Measurements from ENCODE around the gene POTEC.
"Not testable (repeated sequence)": the region's sequence is repeated elsewhere in the genome, so short reads cannot be mapped to it uniquely, and the experiment has no call there.

The POTEC gene

DNA sequence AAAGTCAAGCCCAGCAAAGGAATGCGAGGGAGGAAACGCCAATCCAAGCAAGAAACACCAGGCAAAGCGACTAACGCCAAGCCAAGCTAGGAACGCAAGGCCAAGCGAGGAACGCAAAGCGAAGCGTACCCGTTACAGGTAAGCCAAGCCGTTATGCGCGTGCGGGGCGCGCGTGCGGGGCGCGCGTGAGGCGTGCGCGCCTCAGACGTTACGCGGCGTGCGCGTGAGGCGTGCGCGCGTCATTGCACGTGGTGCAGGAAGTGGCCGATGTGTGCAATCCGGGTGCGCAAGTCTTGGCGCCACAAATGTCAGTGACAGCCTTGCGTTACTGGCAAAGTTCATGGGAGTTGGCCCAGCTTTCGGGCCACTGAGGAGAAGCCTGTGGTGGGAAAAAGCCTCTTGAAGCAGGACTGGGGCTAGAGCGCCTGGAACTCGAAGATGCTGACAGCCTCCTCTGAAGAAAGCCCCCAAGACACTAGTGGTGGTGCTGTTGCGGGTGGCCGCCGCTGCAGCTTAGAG lies at the start of gene POTEC:
Gene POTEC (minus strand): TSS at position 155 of the 519 bp plus-strand sequence. CDS start 454 bp downstream, outside the sequence.
- not testable (repeated sequence) for DNase-seq (ENCODE audit: low spot score)

DNA sequence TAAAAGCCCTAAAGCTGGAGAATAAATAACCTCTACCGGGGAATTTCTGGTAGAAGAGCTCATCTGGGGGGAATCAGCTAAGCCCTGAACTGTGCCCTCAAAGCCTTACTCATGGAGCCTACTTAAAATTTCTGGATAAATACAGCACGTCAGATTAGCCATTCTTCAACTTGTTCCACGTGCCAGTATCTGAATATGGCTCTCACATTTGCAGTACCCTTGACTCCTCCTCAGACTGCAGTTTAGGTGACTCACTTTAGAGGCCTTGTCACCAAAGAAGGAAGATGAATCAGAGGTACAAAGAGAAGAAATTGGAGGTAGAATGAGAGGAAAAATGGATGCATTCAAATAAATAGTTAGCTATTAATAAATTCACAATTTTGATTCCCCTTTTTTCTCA lies 34.6 kb upstream of the POTEC start:
- TF ChIP-seq, protein P1, sequence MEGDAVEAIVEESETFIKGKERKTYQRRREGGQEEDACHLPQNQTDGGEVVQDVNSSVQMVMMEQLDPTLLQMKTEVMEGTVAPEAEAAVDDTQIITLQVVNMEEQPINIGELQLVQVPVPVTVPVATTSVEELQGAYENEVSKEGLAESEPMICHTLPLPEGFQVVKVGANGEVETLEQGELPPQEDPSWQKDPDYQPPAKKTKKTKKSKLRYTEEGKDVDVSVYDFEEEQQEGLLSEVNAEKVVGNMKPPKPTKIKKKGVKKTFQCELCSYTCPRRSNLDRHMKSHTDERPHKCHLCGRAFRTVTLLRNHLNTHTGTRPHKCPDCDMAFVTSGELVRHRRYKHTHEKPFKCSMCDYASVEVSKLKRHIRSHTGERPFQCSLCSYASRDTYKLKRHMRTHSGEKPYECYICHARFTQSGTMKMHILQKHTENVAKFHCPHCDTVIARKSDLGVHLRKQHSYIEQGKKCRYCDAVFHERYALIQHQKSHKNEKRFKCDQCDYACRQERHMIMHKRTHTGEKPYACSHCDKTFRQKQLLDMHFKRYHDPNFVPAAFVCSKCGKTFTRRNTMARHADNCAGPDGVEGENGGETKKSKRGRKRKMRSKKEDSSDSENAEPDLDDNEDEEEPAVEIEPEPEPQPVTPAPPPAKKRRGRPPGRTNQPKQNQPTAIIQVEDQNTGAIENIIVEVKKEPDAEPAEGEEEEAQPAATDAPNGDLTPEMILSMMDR (IDR thresholded peaks at IDR 0.05; ENCODE audit: extremely low read depth, missing control alignments), result no peak
- no peak for DNase-seq (ENCODE audit: low spot score)

DNA sequence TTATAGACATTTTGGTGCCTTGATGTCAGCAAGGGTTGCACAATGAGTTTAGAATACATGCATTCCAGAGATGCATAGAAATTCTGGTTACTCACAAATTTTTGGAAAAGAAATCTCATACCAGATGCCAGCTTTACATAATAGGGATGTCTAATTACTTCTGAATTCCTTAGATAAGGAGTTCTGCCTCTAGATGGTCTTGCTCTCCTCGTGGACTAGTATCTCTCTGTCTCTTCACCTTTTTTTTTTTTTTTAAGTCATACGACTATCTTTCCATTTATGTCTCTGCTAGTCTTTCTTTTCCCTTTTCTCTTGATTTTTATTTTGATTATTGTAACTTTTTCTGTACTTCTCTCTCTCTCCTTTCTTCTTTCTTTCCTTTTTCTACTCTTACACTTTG lies 16.1 kb upstream of the POTEC start:
- not testable (repeated sequence) for DNase-seq (ENCODE audit: low spot score)

DNA sequence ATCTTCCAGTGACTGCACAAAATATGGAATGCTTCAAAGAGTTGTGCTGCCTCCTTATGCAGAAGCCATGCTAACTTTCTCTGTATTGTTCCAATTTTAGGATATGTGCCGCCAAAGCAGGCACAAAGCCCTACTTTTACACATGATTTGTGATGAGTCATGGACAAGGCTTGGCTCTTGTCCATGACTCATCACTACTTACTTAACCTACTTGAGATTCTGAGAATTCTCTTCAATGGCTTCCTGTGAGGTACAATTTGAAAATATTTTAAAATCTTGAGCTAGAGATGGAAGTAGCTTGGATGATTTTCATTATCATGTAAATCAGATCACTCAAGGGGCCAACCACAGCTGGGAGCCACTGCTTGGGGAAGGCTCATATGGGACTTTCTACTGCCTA lies 11.7 kb downstream of the POTEC start:
- DNase-seq (ENCODE audit: low spot score), result not testable (repeated sequence)

DNA sequence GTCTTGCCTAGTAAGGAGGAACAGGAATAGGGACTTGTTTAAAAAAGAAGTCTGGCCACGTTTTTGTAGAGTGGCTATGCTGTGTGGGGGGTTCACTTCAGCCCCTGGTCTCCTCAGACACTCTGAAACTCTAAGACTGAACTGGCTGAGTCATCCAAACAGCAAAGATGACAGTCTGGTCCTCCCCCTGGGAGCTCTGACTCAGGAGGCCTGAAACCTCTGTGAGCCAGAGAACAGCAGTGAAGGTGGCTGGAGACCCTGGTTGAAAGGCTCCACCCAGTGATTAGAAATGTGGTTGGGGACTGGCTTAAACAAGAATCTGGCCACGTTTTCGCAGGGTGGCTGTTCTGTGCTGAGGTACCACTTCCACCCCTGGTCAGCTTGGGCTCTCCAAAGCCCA lies 32.7 kb downstream of the POTEC start:
- DNase-seq (ENCODE audit: low spot score), result not testable (repeated sequence)

DNA sequence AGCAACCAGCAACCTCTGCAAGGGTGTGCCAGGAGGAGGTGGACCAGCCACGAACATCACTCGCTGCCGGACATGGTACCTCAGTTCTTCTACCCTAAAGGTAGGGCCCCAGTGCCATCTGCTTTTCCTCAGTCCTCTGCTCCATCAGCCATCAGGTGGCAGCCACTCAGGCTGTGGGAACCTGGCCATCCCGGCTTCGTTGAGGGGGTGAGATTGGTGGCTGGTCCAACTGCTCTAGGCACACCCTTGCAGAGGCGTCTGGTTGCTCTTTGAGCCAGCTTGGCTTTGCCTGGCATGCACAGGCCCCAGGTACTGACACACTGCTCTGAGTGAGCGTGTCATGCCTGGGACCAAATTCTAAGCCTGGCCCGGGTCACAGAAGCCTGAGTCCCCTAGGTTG lies 39.7 kb downstream of the POTEC start:
- DNase-seq (ENCODE audit: low spot score), result not testable (repeated sequence)

DNA sequence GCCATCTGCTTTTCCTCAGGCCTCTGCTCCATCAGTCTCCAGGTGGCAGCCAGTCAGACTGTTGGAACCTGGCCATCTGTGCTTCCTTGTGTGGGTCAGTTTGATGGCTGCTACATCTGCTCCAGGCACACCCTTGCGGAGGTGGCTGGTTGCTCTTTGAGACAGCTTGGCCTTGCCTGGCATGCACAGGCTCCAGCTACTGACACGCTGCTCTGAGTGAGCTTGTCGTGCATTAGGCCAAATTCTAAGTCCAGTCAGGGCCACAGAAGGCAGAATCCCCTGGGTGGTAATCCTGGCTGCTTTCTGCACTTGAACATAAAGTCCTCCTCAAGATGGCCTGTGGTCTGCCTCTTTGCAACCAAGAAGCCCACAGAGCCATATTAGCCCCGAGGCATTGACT lies 41.5 kb downstream of the POTEC start:
- not testable (repeated sequence) for DNase-seq (ENCODE audit: low spot score)

DNA sequence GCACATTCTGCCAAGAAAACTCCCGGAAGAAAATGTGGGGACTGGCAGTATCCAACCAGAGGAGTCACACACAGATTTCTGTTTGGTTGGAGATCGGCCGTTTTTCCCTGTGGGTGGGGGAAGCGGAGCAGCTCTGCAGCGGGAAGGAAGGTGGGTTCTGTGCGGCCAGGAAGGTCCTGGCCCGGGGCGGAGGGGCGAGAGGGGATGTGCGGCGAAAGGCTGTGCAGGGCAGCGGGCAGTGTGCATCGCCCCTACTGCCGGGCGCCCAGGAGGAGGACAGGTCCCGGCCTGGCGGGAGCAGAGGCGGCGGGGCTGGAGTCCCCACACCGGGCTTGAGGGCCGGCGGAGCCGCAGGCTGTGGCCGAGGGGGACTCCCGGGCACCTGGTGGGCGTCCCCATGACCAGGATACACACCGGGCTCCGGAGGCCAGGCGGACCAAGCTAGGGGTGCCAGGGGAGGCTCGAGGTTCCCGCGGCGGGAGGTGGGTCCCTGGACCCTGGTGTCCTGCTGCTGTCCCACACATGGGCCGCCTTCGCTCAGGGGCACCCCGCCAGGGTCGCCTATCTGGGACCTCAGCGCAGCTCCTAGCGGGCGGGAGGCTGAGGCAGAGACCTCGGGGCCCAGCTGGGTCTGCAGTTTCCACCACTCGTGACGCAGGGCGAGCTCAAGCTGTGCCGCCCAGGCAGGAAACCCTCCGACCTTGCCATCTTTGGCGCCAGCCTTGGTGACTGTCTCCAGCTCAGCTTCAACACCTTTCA lies 54.0 kb downstream of the POTEC start:
- DNase-seq (ENCODE audit: low spot score), result not testable (repeated sequence)

DNA sequence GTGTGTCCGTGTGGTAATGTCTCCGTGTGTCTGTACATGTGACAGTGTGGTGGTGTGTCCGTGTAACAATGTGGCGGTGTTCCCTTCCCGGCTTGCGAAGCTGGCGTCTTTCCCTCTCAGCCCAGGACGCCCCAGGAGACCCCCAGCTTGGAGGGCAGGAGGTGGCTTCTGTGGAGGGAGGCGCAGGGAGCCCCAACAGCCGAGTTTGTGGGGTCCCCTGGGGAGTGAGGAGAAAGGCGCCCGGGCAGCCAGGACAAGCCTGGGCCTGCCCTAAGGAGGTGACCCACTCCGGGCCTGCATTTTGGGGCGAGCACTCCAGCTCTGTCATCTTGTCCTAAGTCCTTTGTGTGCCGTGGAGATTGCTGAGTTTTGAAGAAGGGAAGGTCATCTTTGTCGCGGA lies 54.6 kb downstream of the POTEC start:
- not testable (repeated sequence) for DNase-seq (ENCODE audit: low spot score)

DNA sequence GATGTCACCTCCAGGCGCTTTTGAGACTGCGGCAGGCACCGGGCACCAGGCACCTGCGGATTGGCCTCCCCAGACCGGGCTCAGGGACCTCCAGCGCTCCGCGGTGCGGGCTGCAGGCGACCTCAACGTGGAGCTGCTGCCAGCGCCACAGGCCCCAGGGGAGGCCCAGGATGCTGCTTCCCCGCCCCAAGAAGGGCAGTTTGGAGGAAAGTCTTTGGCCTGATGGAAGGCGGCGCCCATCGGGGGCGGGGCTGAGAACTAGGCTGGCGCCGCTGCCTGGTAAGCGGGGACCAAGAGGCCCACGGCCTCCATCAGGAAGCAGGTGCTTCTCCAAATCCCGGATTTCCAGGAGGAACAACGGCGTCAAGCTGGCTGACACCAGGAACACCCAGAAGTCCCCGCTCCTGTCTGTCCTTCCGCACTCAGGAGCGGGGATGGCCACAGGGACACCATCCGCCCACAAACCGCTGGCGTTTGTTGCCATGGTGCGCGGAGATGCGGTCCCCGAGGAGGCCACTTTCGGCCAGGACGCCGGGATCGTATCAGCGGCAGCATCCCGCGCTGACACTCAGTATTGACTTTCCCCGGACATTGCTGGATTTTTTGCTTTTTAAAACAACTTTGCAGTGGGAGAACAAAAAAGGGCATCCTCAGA lies 56.3 kb downstream of the POTEC start:
- not testable (repeated sequence) for DNase-seq (ENCODE audit: low spot score)

DNA sequence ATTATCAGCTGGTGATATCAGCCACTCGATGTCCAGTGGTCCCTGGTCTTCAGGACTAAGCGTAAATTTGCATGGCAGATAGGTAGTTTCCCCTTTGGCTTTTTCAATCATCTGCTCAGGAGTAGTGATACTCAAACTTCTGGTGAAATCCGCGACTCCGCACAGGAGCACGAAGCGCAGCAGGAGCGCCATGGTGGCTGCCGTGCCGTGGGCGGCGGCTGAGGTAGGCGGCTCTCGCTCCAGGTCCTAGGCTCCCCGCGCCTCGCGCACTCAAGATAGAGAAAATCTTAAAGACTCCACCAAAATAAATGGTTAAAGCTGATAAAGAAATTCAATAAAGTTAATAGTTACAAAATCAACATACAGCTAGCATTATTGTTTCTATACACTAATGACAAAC lies 64.3 kb downstream of the POTEC start:
- DNase-seq (ENCODE audit: low spot score), result not testable (repeated sequence)

DNA sequence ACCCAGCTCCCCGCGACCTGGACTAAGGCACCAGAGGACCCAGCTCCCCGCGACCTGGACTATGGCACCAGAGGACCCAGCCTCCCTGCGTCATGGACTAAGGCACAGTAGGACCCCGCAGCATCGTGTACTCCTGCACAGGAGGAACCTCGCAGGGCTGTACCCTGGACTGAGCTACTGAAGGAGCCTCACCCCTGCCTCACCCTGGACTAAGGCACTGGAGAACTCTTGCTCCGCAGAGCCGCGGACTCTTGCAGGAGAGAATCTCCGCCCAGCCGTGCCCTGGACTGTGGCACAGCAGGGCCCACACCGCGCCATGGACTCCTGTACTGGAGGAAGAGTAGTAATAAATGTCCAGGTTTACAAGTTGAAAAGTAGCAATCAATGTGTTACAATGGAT lies 67.9 kb downstream of the POTEC start:
- DNase-seq (ENCODE audit: low spot score), result not testable (repeated sequence)

DNA sequence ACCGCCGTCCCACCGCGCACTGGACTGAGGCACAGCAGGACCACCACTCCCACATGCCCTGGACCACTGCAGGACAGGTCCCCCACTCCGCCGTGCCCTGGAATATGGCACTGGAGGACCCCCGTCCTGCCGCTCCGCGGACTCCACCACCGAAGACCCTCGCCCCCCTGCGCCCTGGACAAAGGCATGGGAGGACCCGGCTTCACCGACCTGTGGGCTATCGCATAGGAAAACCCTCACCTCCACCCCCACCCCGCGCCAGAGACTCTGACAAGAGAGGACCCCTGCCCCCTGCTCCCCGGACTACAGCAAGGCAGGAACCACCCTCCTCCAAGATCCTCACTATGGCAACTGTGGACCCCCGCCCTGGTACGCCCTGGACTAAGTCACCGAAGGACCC lies 68.6 kb downstream of the POTEC start:
- not testable (repeated sequence) for DNase-seq (ENCODE audit: low spot score)

DNA sequence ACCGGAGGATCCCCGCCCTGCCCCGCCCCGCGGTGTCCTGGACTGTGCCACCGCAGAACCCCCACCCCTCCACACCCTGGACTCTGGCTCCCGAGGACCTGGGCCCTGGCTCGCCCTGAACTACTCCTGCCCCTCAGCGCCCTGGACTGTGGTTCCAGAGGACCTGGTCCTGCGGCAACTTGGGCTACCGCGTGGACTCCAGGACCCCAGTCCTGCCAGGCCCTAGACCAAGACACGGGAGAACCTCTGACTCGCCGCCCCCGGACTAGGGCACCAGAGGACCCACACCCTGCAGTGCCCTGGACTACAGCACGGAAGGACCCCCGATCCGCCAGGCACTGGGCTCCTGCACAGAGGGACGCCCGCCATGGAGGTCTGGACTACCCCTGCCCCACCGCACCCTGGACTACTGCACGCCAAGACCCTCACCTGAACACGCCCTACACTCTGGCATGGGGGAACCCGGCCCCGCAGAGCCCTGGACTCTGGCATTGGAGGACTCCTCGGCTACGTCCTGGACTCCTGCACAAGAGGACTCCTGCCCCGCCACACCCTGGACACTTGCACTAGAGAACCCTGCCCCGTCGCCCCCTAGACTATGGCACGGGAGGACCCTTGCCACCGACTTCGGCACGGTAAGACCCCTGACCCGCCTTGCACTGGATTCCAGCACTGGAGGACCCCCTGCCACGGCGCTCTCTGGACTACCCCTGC lies 69.2 kb downstream of the POTEC start:
- DNase-seq (ENCODE audit: low spot score), result not testable (repeated sequence)

DNA sequence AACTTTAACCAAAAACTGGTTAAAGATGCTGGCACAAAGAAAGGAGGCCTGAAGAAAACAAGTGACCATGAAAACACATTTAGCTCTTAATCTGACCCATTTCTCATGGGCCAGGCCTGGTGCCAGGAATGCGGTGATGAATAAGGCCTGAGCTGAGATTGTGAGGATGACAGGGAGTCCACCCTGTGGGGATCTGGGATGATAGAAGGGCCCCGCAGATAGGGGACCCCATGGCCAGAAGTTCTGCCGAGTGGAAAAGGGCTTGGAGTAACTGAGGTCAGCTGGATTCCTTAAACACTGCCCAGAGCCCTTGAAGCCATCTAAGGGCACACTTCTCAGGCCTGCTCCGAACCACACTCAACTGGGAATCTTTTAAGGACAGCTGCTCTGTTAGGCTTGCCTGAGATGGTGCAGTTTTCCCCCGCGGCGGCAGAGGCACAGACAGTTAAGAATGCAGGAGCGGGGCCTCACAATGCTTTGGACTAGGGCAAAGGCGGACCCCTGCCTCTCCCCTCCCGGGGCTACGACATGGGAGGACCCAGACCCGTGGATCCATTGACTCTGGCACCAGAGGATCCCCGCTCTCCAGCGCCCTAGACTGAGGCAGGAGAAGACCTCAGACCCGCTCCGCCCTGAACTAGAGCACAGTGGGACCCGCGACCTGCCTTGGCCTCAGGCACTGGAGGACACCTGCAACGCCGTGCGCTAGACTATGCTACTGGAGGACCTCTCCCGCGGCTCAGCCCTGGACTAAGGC lies 70.0 kb downstream of the POTEC start:
- DNase-seq (ENCODE audit: low spot score), result not testable (repeated sequence)

DNA sequence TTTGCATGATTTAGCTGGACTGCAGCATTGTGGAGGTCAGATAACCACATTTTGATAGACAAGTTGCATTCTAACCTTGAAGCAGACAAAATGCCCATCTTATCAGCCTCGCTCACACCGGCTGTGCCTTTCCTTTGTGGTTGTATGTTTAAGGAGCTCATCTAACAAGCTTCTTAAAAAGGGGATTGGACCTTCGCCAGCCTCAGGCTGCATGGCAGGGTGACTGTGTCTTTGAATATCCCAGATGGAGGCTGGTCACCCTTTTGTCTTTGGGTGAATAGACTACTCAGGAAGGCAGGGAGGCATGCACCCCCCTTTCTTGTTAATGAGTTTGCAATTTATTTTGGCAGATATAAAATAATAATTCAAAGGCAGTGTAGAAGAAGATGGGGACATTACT lies 72.1 kb downstream of the POTEC start:
- DNase-seq (ENCODE audit: low spot score), result not testable (repeated sequence)

DNA sequence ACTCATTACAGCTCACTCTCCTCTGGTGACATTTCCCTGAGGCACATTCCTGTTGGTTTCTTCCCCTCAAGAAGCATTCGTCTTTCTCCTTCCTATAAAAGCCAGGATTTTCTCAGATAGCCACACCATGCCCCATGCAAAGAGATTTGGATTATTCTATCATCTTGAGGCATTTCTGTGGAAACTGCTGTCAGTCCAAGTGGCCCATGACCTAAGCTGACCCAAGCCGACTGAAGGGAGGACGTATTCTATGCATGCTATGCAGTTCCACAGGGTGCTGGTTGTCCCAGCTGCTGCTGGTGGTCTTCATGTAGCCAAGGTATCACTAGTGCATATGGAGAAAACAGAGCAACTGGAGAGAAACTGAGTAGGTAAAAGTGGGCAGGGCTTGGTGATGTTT lies 73.0 kb downstream of the POTEC start:
- not testable (repeated sequence) for DNase-seq (ENCODE audit: low spot score)

DNA sequence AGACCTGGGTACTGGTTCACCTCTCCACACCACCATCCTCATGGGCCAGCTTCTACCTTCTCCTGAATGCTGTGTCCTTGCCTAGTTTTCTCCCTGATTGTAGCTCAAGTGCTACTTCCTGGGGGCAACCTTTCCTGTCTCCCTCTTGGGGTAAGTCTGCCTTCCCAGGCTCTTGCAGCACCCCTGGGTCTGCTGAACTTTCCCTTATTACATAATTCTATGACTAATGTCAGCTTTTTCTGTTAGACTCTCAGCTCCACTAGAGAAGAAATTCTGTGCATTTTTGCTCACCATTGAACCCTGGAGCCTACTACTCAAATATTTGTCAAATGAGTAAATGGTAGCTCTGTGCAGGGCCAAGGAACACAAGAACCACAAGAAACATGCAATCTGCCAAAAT lies 73.4 kb downstream of the POTEC start:
- DNase-seq (ENCODE audit: low spot score), result not testable (repeated sequence)

DNA sequence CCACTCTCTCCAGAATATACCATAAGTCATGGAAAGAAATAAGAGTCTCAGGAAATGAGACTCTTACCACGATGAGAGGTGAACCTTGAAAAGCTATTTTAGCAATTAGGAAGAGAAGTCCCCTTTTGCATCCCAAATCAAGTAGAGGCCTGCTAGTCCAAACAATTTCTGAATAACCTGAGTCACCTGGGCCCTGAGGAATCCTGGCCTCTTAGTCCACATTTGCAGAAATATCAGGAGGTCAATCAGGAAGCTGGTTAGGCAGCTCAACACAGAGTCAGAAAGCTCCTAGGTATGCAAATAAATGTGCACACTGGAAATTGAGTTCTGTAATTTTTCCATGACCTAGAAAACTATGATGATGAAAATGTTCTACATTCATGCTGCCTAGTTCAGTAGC lies 77.4 kb downstream of the POTEC start:
- not testable (repeated sequence) for DNase-seq (ENCODE audit: low spot score)
